Measurements from ENCODE around the gene DAPL1. TPM values are rescaled to one million over a fixed set of nuclear protein-coding genes. Genes with fewer than 3 reads are reported as not detected.

Gene DAPL1
- total RNA-seq, 1 experiment from 2014 or later: not detected

DNA sequence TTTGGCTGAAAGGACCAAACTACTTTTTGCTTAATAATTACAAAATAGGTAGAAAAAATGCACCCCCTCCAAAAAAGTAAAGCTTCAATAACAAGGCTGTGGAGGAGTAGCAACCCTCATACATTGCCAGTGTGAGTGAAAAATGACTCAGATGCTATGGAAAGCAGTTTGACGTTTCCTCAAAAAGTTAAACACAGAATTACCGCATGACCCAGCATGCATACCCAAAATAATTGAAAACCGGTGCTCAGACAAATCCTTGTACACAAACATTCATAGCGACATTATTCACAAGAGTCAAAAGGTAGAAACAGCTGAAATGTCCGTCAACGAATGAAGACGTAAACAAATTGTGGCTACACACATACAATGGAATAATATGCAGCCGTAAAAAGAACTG, 38.8 kb upstream of the DAPL1 start:
- BruUV-seq (replicated peaks): no TSS peak
- TF ChIP-seq TCF7L2 (IDR thresholded peaks at IDR 0.05; ENCODE audit: low read depth, low read length): no peak
- Histone ChIP-seq H3K4me1 (ENCODE audit: control insufficient read depth, insufficient read depth, low read length) (no peaks in the 10 kb centered on the region), H3K36me3 (ENCODE audit: control insufficient read depth, insufficient read depth, low read length) (no peaks in the 10 kb centered on the region), H3K4me3 (ENCODE audit: low read depth in 2 of 2, low read length in 2 of 2) (no peak overlapping the region), H3K27ac (ENCODE audit: low read length) (no peak overlapping the region), H3K27me3 (ENCODE audit: control insufficient read depth, insufficient read depth, low read length) (peaks cover 14% of the 10 kb centered on the region), H3K9me3 (ENCODE audit: control insufficient read depth, insufficient read depth, low read depth, low read length) (no peaks in the 10 kb centered on the region)
- intact Hi-C loops (cut with micrococcal nuclease; ENCODE audit: unreplicated experiment) (no loop called here), in situ Hi-C loops (cut with HindIII; ENCODE audit: low pct_unique_long_range_greater_than_20kb, low sequenced_read_pairs) (no loop called here)
- ATAC-seq: no peak
- CTCF ChIA-PET: no interaction called here
- POLR2A ChIA-PET: no interaction called here
- DNase-seq (ENCODE audit: low read depth, low spot score): no peak

- no TSS peak for BruUV-seq (replicated peaks)
- Histone ChIP-seq H3K4me1 (ENCODE audit: control insufficient read depth, insufficient read depth, low read length) (no peaks in the 10 kb centered on the region), H3K4me3 (ENCODE audit: low read depth in 2 of 2, low read length in 2 of 2) (no peak overlapping the region), H3K27ac (ENCODE audit: low read length) (no peak overlapping the region), H3K9me3 (ENCODE audit: control insufficient read depth, insufficient read depth, low read depth, low read length) (no peaks in the 10 kb centered on the region), H3K36me3 (ENCODE audit: control insufficient read depth, insufficient read depth, low read length) (no peaks in the 10 kb centered on the region), H3K27me3 (ENCODE audit: control insufficient read depth, insufficient read depth, low read length) (peaks cover 14% of the 10 kb centered on the region)
- ATAC-seq (no peak), DNase-seq (ENCODE audit: low read depth, low spot score) (no peak)
- TF ChIP-seq SIN3A (IDR thresholded peaks at IDR 0.05; ENCODE audit: borderline replicate concordance, insufficient read depth, low read depth, low read length) (no peak), REST (IDR thresholded peaks at IDR 0.05; ENCODE audit: insufficient read depth in 1 of 2, low read depth in 2 of 2, low read length in 1 of 2) (no peak), TCF7L2 (IDR thresholded peaks at IDR 0.05; ENCODE audit: low read depth, low read length) (no peak), POLR2AphosphoS5 (IDR thresholded peaks at IDR 0.05; ENCODE audit: low read depth, low read length) (no peak)
- TF ChIP-seq, protein P1, sequence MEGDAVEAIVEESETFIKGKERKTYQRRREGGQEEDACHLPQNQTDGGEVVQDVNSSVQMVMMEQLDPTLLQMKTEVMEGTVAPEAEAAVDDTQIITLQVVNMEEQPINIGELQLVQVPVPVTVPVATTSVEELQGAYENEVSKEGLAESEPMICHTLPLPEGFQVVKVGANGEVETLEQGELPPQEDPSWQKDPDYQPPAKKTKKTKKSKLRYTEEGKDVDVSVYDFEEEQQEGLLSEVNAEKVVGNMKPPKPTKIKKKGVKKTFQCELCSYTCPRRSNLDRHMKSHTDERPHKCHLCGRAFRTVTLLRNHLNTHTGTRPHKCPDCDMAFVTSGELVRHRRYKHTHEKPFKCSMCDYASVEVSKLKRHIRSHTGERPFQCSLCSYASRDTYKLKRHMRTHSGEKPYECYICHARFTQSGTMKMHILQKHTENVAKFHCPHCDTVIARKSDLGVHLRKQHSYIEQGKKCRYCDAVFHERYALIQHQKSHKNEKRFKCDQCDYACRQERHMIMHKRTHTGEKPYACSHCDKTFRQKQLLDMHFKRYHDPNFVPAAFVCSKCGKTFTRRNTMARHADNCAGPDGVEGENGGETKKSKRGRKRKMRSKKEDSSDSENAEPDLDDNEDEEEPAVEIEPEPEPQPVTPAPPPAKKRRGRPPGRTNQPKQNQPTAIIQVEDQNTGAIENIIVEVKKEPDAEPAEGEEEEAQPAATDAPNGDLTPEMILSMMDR (IDR thresholded peaks at IDR 0.05): no peak
- in situ Hi-C loops (cut with HindIII; ENCODE audit: low pct_unique_long_range_greater_than_20kb, low sequenced_read_pairs) (no loop called here), intact Hi-C loops (cut with micrococcal nuclease; ENCODE audit: unreplicated experiment) (no loop called here)
- ChIA-PET CTCF (interaction anchor here (0.6 kb wide), 2 partner anchors 345 to 577 kb away, joined by 3 to 5 read pairs; no protein-coding TSS in a partner anchor), POLR2A (no interaction called here)
Measured at GRCh38 chr2:158756976-158757375, 38.1 kb upstream of the DAPL1 start.

DNA sequence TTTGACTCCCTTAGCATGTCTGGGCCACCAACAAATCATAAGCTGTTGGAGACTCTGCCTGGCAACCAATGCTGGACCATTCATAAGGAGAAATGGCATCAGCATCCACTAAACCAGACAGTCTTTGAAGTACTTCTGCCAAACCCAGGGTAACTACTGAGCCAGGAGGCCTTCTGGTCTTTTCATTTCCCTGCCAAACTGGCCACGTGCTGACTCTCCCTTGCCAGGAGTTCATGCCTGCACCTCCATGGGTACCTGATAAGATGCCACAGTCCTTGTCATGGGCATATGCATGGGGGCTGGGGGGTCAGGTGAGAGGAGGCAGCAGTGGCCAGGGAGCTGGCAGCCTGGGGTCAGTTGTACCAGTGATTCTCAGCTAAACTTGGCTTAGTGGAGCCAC, 34.2 kb upstream of the DAPL1 start:
- ChIA-PET CTCF (no interaction called here), POLR2A (interaction anchor here (0.6 kb wide), 1 partner anchor 304 kb away, joined by 9 read pairs; no protein-coding TSS in a partner anchor)
- BruUV-seq (replicated peaks): no TSS peak
- DNase-seq (ENCODE audit: low read depth, low spot score) (no peak), ATAC-seq (no peak)
- H3K9me3 ChIP-seq (ENCODE audit: control insufficient read depth, insufficient read depth, low read depth, low read length): no peaks in the 10 kb centered on the region
- in situ Hi-C loops (cut with HindIII; ENCODE audit: low pct_unique_long_range_greater_than_20kb, low sequenced_read_pairs) (no loop called here), intact Hi-C loops (cut with micrococcal nuclease; ENCODE audit: unreplicated experiment) (no loop called here)
- no peak overlapping the region for H3K27ac ChIP-seq (ENCODE audit: low read length)
- peaks cover 7% of the 10 kb centered on the region; the same call in 1 of the 2 replicates for H3K27me3 ChIP-seq (ENCODE audit: control insufficient read depth, insufficient read depth, low read length)
- TF ChIP-seq REST (IDR thresholded peaks at IDR 0.05; ENCODE audit: insufficient read depth in 1 of 2, low read depth in 2 of 2, low read length in 1 of 2): no peak
- TF ChIP-seq SIN3A (IDR thresholded peaks at IDR 0.05; ENCODE audit: borderline replicate concordance, insufficient read depth, low read depth, low read length): no peak
- TF ChIP-seq, protein P1 (IDR thresholded peaks at IDR 0.05): no peak
- no peak for TF ChIP-seq POLR2AphosphoS5 (IDR thresholded peaks at IDR 0.05; ENCODE audit: low read depth, low read length)
- no peak for TF ChIP-seq TCF7L2 (IDR thresholded peaks at IDR 0.05; ENCODE audit: low read depth, low read length)
- no peaks in the 10 kb centered on the region for H3K36me3 ChIP-seq (ENCODE audit: control insufficient read depth, insufficient read depth, low read length)
- no peak overlapping the region for H3K4me3 ChIP-seq (ENCODE audit: low read depth in 2 of 2, low read length in 2 of 2)
- H3K4me1 ChIP-seq (ENCODE audit: control insufficient read depth, insufficient read depth, low read length): no peaks in the 10 kb centered on the region

Measured in Panc1 (cell line).